BJ (cell line): ENCODE results near the gene STK25. TPM values are rescaled to one million over a fixed set of nuclear protein-coding genes. Genes with fewer than 3 reads are reported as not detected.

Experiments used
- CTCF ChIA-PET: fragments of 350-600 bp; formaldehyde crosslinking; extraction: SDS; loops from one replicate; lab custom pipeline; 2021; ENCODE audit warnings: antibody characterized with exemption, inconsistent platforms; lab: Yijun Ruan, JAX
- POLR2A ChIA-PET: fragments of 300-600 bp; sonication (Branson Sonifier 250); formaldehyde crosslinking; extraction: SDS; loops from one replicate; lab custom pipeline; 2021; ENCODE audit warnings: antibody characterized with exemption; lab: Charles Lee
- DNase-seq: peaks from one replicate; pipeline ENCODE4 v3.0.0-alpha.2; 2011; ENCODE audit warnings: low read depth
- H3K27me3 ChIP-seq: 2 replicates; pipeline ENCODE4 v1.6.0; 2011; ENCODE audit warnings: low read length; ENCODE audit not compliant: control insufficient read depth, insufficient read depth
- H3K36me3 ChIP-seq: 2 replicates; pipeline ENCODE4 v1.5.1; 2011; ENCODE audit warnings: low read length; ENCODE audit not compliant: control insufficient read depth, insufficient read depth
- H3K4me3 ChIP-seq: 2 replicates; pipeline ENCODE4 v1.5.1; 2011; ENCODE audit warnings: low read depth, mild to moderate bottlenecking, control low read depth, low read length
- CTCF ChIP-seq: IDR thresholded peaks from 2 replicates; pipeline ENCODE4 v1.5.1; 2011; ENCODE audit warnings: low read depth, mild to moderate bottlenecking, control low read depth, inconsistent platforms, low read length, moderate library complexity; ENCODE audit not compliant: insufficient read depth
- polyA plus RNA-seq: library from polyadenylated mRNA; depleted of rRNA; stranded (reverse); fragments of >200 nt; gene quantifications from 2 replicates; pipeline ENCODE4 v1.2.3, GENCODE V29; 2011

STK25 gene
- polyA plus RNA-seq, 1 experiment, result 386 TPM

GRCh38 chr2:241505781-241506201 lies 2.6 kb downstream of the STK25 start:
- POLR2A ChIA-PET, result no interaction called here
- DNase-seq, result no peak
- CTCF ChIA-PET, result interaction anchor here (0.6 kb wide), 1 partner anchor 237 kb away, joined by 4 read pairs; no protein-coding TSS in a partner anchor
- H3K27me3 ChIP-seq, result no peaks in the 10 kb centered on the region
- H3K36me3 ChIP-seq, result peaks cover 7% of the 10 kb centered on the region
- no peak overlapping the region for H3K4me3 ChIP-seq
- no peak for TF ChIP-seq CTCF

GRCh38 chr2:241505086-241505780 lies 3.2 kb downstream of the STK25 start:
- ChIA-PET POLR2A (no interaction called here), CTCF (interaction anchor here (0.6 kb wide), 1 partner anchor 237 kb away, joined by 4 read pairs; no protein-coding TSS in a partner anchor)
- TF ChIP-seq CTCF, result no peak
- H3K27me3 ChIP-seq, result no peaks in the 10 kb centered on the region
- DNase-seq, result no peak
- H3K36me3 ChIP-seq, result peaks cover 9% of the 10 kb centered on the region
- no peak overlapping the region for H3K4me3 ChIP-seq

- POLR2A ChIA-PET, result no interaction called here
- no peak for TF ChIP-seq CTCF
- Histone ChIP-seq H3K27me3 (no peaks in the 10 kb centered on the region), H3K4me3 (no peak overlapping the region), H3K36me3 (peaks cover 17% of the 10 kb centered on the region)
- CTCF ChIA-PET, result interaction anchor here (0.7 kb wide), 1 partner anchor 155 kb away, joined by 3 read pairs; no protein-coding TSS in a partner anchor
- DNase-seq, result no peak
Measured at GRCh38 chr2:241503776-241504392, 4.5 kb downstream of the STK25 start.

GRCh38 chr2:241502281-241502680 lies 6.1 kb downstream of the STK25 start:
- no peak overlapping the region for H3K4me3 ChIP-seq
- no peak for TF ChIP-seq CTCF
- ChIA-PET CTCF (interaction anchor here (1.0 to 1.2 kb wide), 2 partner anchors 10 to 12 kb away, joined by 3 to 4 read pairs; no protein-coding TSS in a partner anchor), POLR2A (no interaction called here)
- DNase-seq, result no peak
- peaks cover 25% of the 10 kb centered on the region for H3K36me3 ChIP-seq
- no peaks in the 10 kb centered on the region for H3K27me3 ChIP-seq

- DNase-seq, result no peak
- Histone ChIP-seq H3K36me3 (peaks cover 27% of the 10 kb centered on the region), H3K27me3 (no peaks in the 10 kb centered on the region), H3K4me3 (no peak overlapping the region)
- CTCF ChIA-PET, result interaction anchor here (1.0 to 1.2 kb wide), 2 partner anchors 10 to 11 kb away, joined by 3 to 4 read pairs; no protein-coding TSS in a partner anchor
- no peak for TF ChIP-seq CTCF
- POLR2A ChIA-PET, result no interaction called here
Measured at GRCh38 chr2:241501551-241501950, 6.8 kb downstream of the STK25 start.
